T-cell (primary cell): ENCODE results near the gene NMBR. TPM values are rescaled to one million over a fixed set of nuclear protein-coding genes. Genes with fewer than 3 reads are reported as not detected.
"Not testable (repeated sequence)": the region's sequence is repeated elsewhere in the genome, so short reads cannot be mapped to it uniquely, and the experiment has no call there.

Source experiments
- ATAC-seq, 4 experiments: fragments of 200-7000 bp in 3 of 4; fragments of 150-1000 bp in 1 of 4; cut with Tn5 transposase; replicated peaks in 1 of 4; 1 replicate in 3 of 4; 2 replicates in 1 of 4; pipeline ENCODE4 v1.10.0; 2021; ENCODE audit warnings: moderate library complexity in 3 of 4, mild to moderate bottlenecking in 2 of 4, moderate number of reproducible peaks in 1 of 4
- CTCF ChIA-PET, 2 donors: fragments of 300-600 bp; sonication (Branson Sonifier 250); formaldehyde crosslinking; loops; one replicate each; lab custom pipeline; 2022; ENCODE audit warnings: antibody characterized with exemption in 2 of 2; lab: Charles Lee
- POLR2A ChIA-PET, 2 donors: fragments of 300-600 bp; sonication (Branson Sonifier 250); formaldehyde crosslinking; loops; one replicate each; lab custom pipeline; 2022; ENCODE audit warnings: antibody characterized with exemption in 2 of 2; lab: Charles Lee
- DNase-seq, 35 experiments: peaks; one replicate each; pipeline versions ENCODE4 v3.0.0 to v3.0.0-alpha.2; 2013 to 2023
- H3K27ac ChIP-seq: one replicate; pipeline ENCODE4 v1.5.1; 2013; ENCODE audit warnings: low read length
- H3K27me3 ChIP-seq, 2 experiments: replicated peaks in 1 of 2; 1 replicate in 1 of 2; 2 replicates in 1 of 2; pipeline versions ENCODE4 v1.6.1 to v1.7.0; 2013; ENCODE audit warnings: low read length in 1 of 2, mixed read lengths in 1 of 2; ENCODE audit not compliant: control insufficient read depth in 2 of 2, insufficient read depth in 2 of 2; ENCODE audit errors: extremely low read depth in 1 of 2
- H3K36me3 ChIP-seq, 2 donors: 1 replicate in 1 of 2; 2 replicates in 1 of 2; pipeline versions ENCODE4 v1.6.1 to v1.7.0; 2013; ENCODE audit warnings: low read length in 1 of 2; ENCODE audit not compliant: control insufficient read depth in 2 of 2, insufficient read depth in 1 of 2; ENCODE audit errors: extremely low read depth in 1 of 2
- H3K4me1 ChIP-seq, 2 experiments: 1 replicate in 1 of 2; 2 replicates in 1 of 2; pipeline versions ENCODE4 v1.6.1 to v1.7.0; 2013; ENCODE audit warnings: low read length in 2 of 2, mixed read lengths in 1 of 2; ENCODE audit not compliant: insufficient read depth in 2 of 2, control insufficient read depth in 1 of 2; ENCODE audit errors: extremely low read depth in 1 of 2
- H3K4me3 ChIP-seq, 2 donors: 1 replicate in 1 of 2; 2 replicates in 1 of 2; pipeline versions ENCODE4 v1.5.1 to v1.7.0; 2013; ENCODE audit warnings: mild to moderate bottlenecking in 2 of 2, low read length in 1 of 2, moderate library complexity in 1 of 2; ENCODE audit not compliant: control insufficient read depth in 1 of 2; ENCODE audit errors: extremely low read depth in 1 of 2
- H3K9me3 ChIP-seq: 2 replicates; pipeline ENCODE4 v1.7.0; 2013
- H3K27ac Mint-ChIP-seq, 2 donors: one replicate each; pipeline ENCODE4 v1.8.0; 2020 to 2021; ENCODE audit warnings: mild to moderate bottlenecking in 2 of 2, mixed read lengths in 2 of 2
- H3K27me3 Mint-ChIP-seq, 2 donors: one replicate each; pipeline ENCODE4 v1.8.0; 2021 to 2022; ENCODE audit warnings: mixed read lengths in 2 of 2
- H3K36me3 Mint-ChIP-seq: one replicate; pipeline ENCODE4 v1.8.0; 2021; ENCODE audit warnings: mixed read lengths
- H3K4me1 Mint-ChIP-seq, 3 donors: one replicate each; pipeline ENCODE4 v1.8.0; 2020 to 2022; ENCODE audit warnings: mixed read lengths in 3 of 3, mild to moderate bottlenecking in 1 of 3
- H3K4me3 Mint-ChIP-seq, 3 donors: one replicate each; pipeline ENCODE4 v1.8.0; 2020 to 2022; ENCODE audit warnings: mild to moderate bottlenecking in 3 of 3, mixed read lengths in 3 of 3, moderate library complexity in 3 of 3
- H3K9me3 Mint-ChIP-seq, 3 donors: one replicate each; pipeline ENCODE4 v1.8.0; 2020 to 2022; ENCODE audit warnings: mixed read lengths in 3 of 3
- WGBS: methylation state at CpG from one replicate; pipeline ENCODE4 v1.1.5; 2013; ENCODE audit warnings: missing lambda C conversion rate; ENCODE audit not compliant: insufficient coverage; 5-methylcytosine and 5-hydroxymethylcytosine counted together
- total RNA-seq, 35 experiments: library from RNA in 6 of 35; stranded (reverse) in 6 of 35; fragments of 120-200 nt in 1 of 35; gene quantifications; one replicate each; pipeline versions ENCODE4 v1.2.1 to v1.2.4 and lab custom pipeline; 2013 to 2026

Gene NMBR
- total RNA-seq, 5 donors from 2014 or later (not counting 1 experiment from before 2014, with no cell fraction given) = not detected

GRCh38 chr6:142028527-142028926 is 118.4 kb downstream of the NMBR start:
- ChIA-PET CTCF (no interaction called here), POLR2A (no interaction called here)
- no peak for DNase-seq
- H3K27me3 ChIP-seq = no peaks in the 10 kb centered on the region
- Mint-ChIP-seq H3K27me3 (peaks cover 0 to 4% of the 10 kb centered on the region in 2 donors), H3K4me3 (no peak overlapping the region), H3K36me3 (no peaks in the 10 kb centered on the region), H3K27ac (no peak overlapping the region), H3K9me3 (peaks cover 10 to 18% (median 16%) of the 10 kb centered on the region in 3 donors), H3K4me1 (no peaks in the 10 kb centered on the region)
- no peaks in the 10 kb centered on the region for H3K9me3 ChIP-seq
- no peak overlapping the region for H3K27ac ChIP-seq
- WGBS = no CpG with 5 or more reads among the region's 3 CpGs
- no peaks in the 10 kb centered on the region for H3K4me1 ChIP-seq
- no peak for ATAC-seq
- H3K4me3 ChIP-seq = no peak overlapping the region
- H3K36me3 ChIP-seq = no peaks in the 10 kb centered on the region

- DNase-seq, H3K36me3 Mint-ChIP-seq, H3K9me3 ChIP-seq, CTCF ChIA-PET, H3K36me3 ChIP-seq, POLR2A ChIA-PET, H3K4me1 ChIP-seq, H3K27me3 ChIP-seq, H3K4me1 Mint-ChIP-seq, H3K27ac Mint-ChIP-seq, H3K27ac ChIP-seq, H3K4me3 ChIP-seq, ATAC-seq, H3K4me3 Mint-ChIP-seq, H3K27me3 Mint-ChIP-seq: not testable (repeated sequence)
- H3K9me3 Mint-ChIP-seq = peaks cover 10 to 18% (median 16%) of the 10 kb centered on the region in 3 donors
- 60% methylated on average over 1 of the region's 3 CpGs for WGBS
These were observed 119.1 kb downstream of the NMBR start for GRCh38 chr6:142027804-142028203.

- no peak overlapping the region for H3K4me3 Mint-ChIP-seq
These were observed 119.8 kb downstream of the NMBR start for GRCh38 chr6:142027074-142027473.

GRCh38 chr6:142026471-142026870 is 120.5 kb downstream of the NMBR start:
- ChIA-PET POLR2A (no interaction called here), CTCF (no interaction called here)
- H3K27me3 Mint-ChIP-seq = peaks cover 0 to 4% of the 10 kb centered on the region in 2 donors

More at GRCh38 chr6:142027074-142027473, 119.8 kb downstream of the NMBR start:
- ChIA-PET CTCF (interaction anchor here in 1 of 2 donors (0.7 kb wide), 1 partner anchor 411 kb away, joined by 3 read pairs; no protein-coding TSS in a partner anchor), POLR2A (no interaction called here)
- Mint-ChIP-seq H3K27ac (no peak overlapping the region), H3K9me3 (peaks cover 10 to 18% (median 16%) of the 10 kb centered on the region in 3 donors), H3K36me3 (no peaks in the 10 kb centered on the region), H3K4me1 (no peaks in the 10 kb centered on the region), H3K27me3 (peaks cover 0 to 4% of the 10 kb centered on the region in 2 donors)
- no peaks in the 10 kb centered on the region for H3K27me3 ChIP-seq
- ATAC-seq (no peak), DNase-seq (no peak)
- H3K4me3 ChIP-seq = no peak overlapping the region
- H3K27ac ChIP-seq = no peak overlapping the region
- no peaks in the 10 kb centered on the region for H3K9me3 ChIP-seq
- H3K36me3 ChIP-seq = no peaks in the 10 kb centered on the region
- no CpG with 5 or more reads among the region's 3 CpGs for WGBS
- H3K4me1 ChIP-seq = no peaks in the 10 kb centered on the region

More at GRCh38 chr6:142026471-142026870, 120.5 kb downstream of the NMBR start:
- H3K4me1 Mint-ChIP-seq = no peaks in the 10 kb centered on the region
- H3K4me3 Mint-ChIP-seq = no peak overlapping the region
- no peaks in the 10 kb centered on the region for H3K36me3 Mint-ChIP-seq
- Histone ChIP-seq H3K27ac (no peak overlapping the region), H3K4me1 (no peaks in the 10 kb centered on the region), H3K27me3 (no peaks in the 10 kb centered on the region), H3K36me3 (no peaks in the 10 kb centered on the region), H3K9me3 (no peaks in the 10 kb centered on the region), H3K4me3 (no peak overlapping the region)
- DNase-seq (no peak), ATAC-seq (no peak)
- no peak overlapping the region for H3K27ac Mint-ChIP-seq
- H3K9me3 Mint-ChIP-seq = peaks cover 10 to 18% (median 16%) of the 10 kb centered on the region in 3 donors

Other genes starting within 250 kb of the NMBR start
- not detected for gene GJE1, start 14.2 kb downstream of the NMBR start, total RNA-seq
- gene VTA1, start 141 bp upstream of the NMBR start, total RNA-seq = 10 to 100 TPM; 19.2 to 31.5 (median 29.0) TPM
- under 1 TPM; 0.51 to 0.89 (median 0.61) TPM for gene ADGRG6, start 154.9 kb upstream of the NMBR start, total RNA-seq